Activated naive CD4-positive, alpha-beta T cell treated with anti-CD3 and anti-CD28 coated beads, Interleukin-2, amount 50 U/mL, for 72 hours (primary cell): ENCODE data around the gene SLC12A6. TPM values are rescaled to one million over a fixed set of nuclear protein-coding genes. Genes with fewer than 3 reads are reported as not detected.
"Not testable (repeated sequence)": the region's sequence is repeated elsewhere in the genome, so short reads cannot be mapped to it uniquely, and the experiment has no call there.

Experiments used
- ATAC-seq, 2 donors: fragments of 150-1000 bp; cut with Tn5 transposase; 2 replicates each; pipeline ENCODE4 v1.10.0; 2021; ENCODE audit warnings: mild to moderate bottlenecking in 2 of 2, moderate library complexity in 2 of 2
- DNase-seq, 2 donors: peaks; one replicate each; pipeline ENCODE4 v3.0.0; 2021 to 2022; ENCODE audit warnings: low spot score in 2 of 2
- H3K27ac Mint-ChIP-seq, 2 donors: one replicate each; pipeline ENCODE4 v1.8.0; 2022; ENCODE audit warnings: mild to moderate bottlenecking in 2 of 2, mixed read lengths in 2 of 2
- H3K36me3 Mint-ChIP-seq, 2 donors: one replicate each; pipeline ENCODE4 v1.8.0; 2022; ENCODE audit warnings: mixed read lengths in 2 of 2
- H3K9me3 Mint-ChIP-seq, 2 donors: one replicate each; pipeline ENCODE4 v1.8.0; 2022; ENCODE audit warnings: mixed read lengths in 2 of 2
- total RNA-seq, 2 donors: library from RNA; stranded (reverse); gene quantifications; one replicate each; pipeline ENCODE4 v1.2.3, GENCODE V29; 2022

SLC12A6 gene
- total RNA-seq, 2 donors from 2014 or later, result 29.9 to 45.1 TPM

GRCh38 chr15:34213690-34214089 is 123.9 kb downstream of the SLC12A6 start:
- no peaks in the 10 kb centered on the region for H3K9me3 Mint-ChIP-seq
- H3K27ac Mint-ChIP-seq, result peak overlapping the region in 1 of 2 donors; percentile 34
- H3K36me3 Mint-ChIP-seq, result no peaks in the 10 kb centered on the region
- DNase-seq (no peak), ATAC-seq (no peak)

GRCh38 chr15:34209421-34210282 is 127.9 kb downstream of the SLC12A6 start, which contains the start of gene KATNBL1:
KATNBL1 (minus strand) TSS chr15:34210096; CDS start chr15:34163676, 46,420 bp downstream.
- H3K9me3 Mint-ChIP-seq, result no peaks in the 10 kb centered on the region
- ATAC-seq, result peak; percentile 94 to 95
- DNase-seq, result peak; percentile 94 to 99
- peak within 1 kb of the TSS; percentile 81 to 92 for H3K27ac Mint-ChIP-seq
- H3K36me3 Mint-ChIP-seq, result peaks cover 0 to 10% of the 10 kb centered on the region in 2 donors

- no peaks in the 10 kb centered on the region for H3K9me3 Mint-ChIP-seq
- ATAC-seq (peak; percentile 10 to 39), DNase-seq (no peak)
- no peak overlapping the region for H3K27ac Mint-ChIP-seq
- H3K36me3 Mint-ChIP-seq, result peaks cover 0 to 15% of the 10 kb centered on the region in 2 donors
Observed at GRCh38 chr15:34206011-34206410, 131.6 kb downstream of the SLC12A6 start.

- no peaks in the 10 kb centered on the region for H3K9me3 Mint-ChIP-seq
- peak in 1 of 2 donors; percentile 33 for ATAC-seq
- no peak for DNase-seq
Observed at GRCh38 chr15:34203936-34204335, 133.6 kb downstream of the SLC12A6 start.

GRCh38 chr15:34203305-34203704 is 134.3 kb downstream of the SLC12A6 start:
- DNase-seq (no peak), ATAC-seq (no peak)
- no peak overlapping the region for H3K27ac Mint-ChIP-seq
- H3K36me3 Mint-ChIP-seq, result peaks cover 8 to 33% of the 10 kb centered on the region in 2 donors
- no peaks in the 10 kb centered on the region for H3K9me3 Mint-ChIP-seq

More at GRCh38 chr15:34203936-34204335, 133.6 kb downstream of the SLC12A6 start:
- no peak overlapping the region for H3K27ac Mint-ChIP-seq
- peaks cover 8 to 33% of the 10 kb centered on the region in 2 donors for H3K36me3 Mint-ChIP-seq

DNA sequence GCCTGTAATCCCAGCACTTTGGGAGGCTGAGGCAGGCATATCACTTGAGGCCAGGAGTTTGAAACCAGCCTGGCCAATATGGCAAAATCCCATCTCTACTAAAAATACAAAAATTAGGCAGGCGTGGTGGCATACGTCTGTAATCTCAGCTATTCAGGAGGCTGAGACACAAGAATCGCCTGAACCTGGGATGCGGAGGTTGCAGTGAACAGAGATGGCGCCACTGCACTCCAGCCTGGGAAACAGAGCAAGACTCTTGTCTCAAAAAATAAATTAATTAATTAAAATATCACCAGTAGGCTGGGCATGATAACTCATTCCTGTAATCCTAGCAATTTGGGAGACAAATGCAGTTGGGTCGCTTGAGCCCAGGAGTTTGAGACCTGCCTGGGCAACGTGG is 144.3 kb downstream of the SLC12A6 start:
- not testable (repeated sequence) for H3K36me3 Mint-ChIP-seq, DNase-seq

DNA sequence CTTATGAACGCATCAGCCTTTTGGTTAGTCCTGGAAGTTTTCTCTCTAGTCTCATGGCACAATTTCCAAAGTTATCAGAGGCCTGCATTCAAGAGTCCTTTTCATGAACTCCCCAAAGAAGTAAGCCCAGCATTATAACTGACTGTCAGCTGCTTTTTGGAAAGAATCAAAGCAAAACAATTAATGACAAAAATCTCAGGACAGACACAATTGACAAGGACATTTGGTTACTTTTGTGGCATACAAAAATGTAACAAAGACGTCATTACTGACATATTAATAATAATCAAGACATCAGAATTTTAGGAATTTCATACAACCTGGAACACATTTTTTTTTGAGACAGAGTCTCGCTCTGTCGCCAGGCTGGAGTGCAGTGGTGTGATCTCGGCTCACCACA is 148.9 kb downstream of the SLC12A6 start:
- H3K36me3 Mint-ChIP-seq, result peaks cover 4 to 13% of the 10 kb centered on the region in 2 donors
- DNase-seq (no peak), ATAC-seq (no peak)
- no peak overlapping the region for H3K27ac Mint-ChIP-seq
- H3K9me3 Mint-ChIP-seq, result no peaks in the 10 kb centered on the region

More for the DNA sequence above, 144.3 kb downstream of the SLC12A6 start:
- H3K9me3 Mint-ChIP-seq, ATAC-seq, H3K27ac Mint-ChIP-seq: not testable (repeated sequence)

- ATAC-seq (no peak), DNase-seq (no peak)
- Mint-ChIP-seq H3K36me3 (peaks cover 4 to 13% of the 10 kb centered on the region in 2 donors), H3K9me3 (no peaks in the 10 kb centered on the region), H3K27ac (peak overlapping the region in 1 of 2 donors; percentile 57)
Observed at GRCh38 chr15:34185666-34186065, 151.9 kb downstream of the SLC12A6 start.

DNA sequence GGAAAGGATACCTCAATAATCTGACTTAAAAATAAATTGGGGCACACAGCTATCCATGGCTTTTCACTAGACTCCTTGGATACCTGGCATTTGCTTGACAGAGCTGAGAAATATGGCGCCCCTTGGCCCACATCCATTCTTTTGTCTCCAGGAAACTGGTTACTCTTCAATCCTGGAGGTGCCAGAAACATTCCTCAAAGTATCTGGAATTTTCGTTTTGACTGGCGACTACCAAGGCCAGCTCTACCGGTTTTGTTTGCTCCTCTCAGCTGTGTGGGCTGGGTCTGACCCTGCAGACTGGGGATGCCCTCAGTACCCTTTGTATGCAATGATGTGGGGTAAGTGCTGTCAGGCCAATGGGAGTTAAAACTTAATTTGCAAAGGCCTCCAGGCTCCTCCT is 154.6 kb downstream of the SLC12A6 start:
- ATAC-seq, result no peak
- no peaks in the 10 kb centered on the region for H3K9me3 Mint-ChIP-seq
- H3K36me3 Mint-ChIP-seq, result peaks cover 4 to 19% of the 10 kb centered on the region in 2 donors
- H3K27ac Mint-ChIP-seq, result no peak overlapping the region
- DNase-seq, result no peak

Other genes with a start within 250 kb of the SLC12A6 start
- 10 to 100 TPM; 39.5 to 60.1 TPM for gene EMC7, start 235.9 kb downstream of the SLC12A6 start, total RNA-seq
- 1 to 10 TPM; 3.2 to 3.4 TPM for gene PGBD4, start 235.7 kb downstream of the SLC12A6 start, total RNA-seq
- gene KATNBL1, start 127.7 kb downstream of the SLC12A6 start, total RNA-seq, result 10 to 100 TPM; 49.9 to 53.0 TPM
- 100 to 1,000 TPM in 1 of 2 donors, 10 to 100 TPM in 1; 90.4 to 107 TPM for gene EMC4, start 112.8 kb downstream of the SLC12A6 start, total RNA-seq
- gene NOP10, start 5.4 kb upstream of the SLC12A6 start, total RNA-seq, result 100 to 1,000 TPM; 182 to 202 TPM
- not detected for gene NUTM1, start 5.5 kb upstream of the SLC12A6 start, total RNA-seq
- gene LPCAT4, start 29.4 kb upstream of the SLC12A6 start, total RNA-seq, result 10 to 100 TPM; 69.0 to 88.4 TPM
- 100 to 1,000 TPM; 131 to 158 TPM for gene GOLGA8A, start 100.0 kb upstream of the SLC12A6 start, total RNA-seq
- 100 to 1,000 TPM; 148 to 163 TPM for gene GOLGA8B, start 245.9 kb upstream of the SLC12A6 start, total RNA-seq